GM12801 (cell line): ENCODE measurements around the gene TMEM147.
A peak's percentile ranks its signal among the peaks of the same experiment; 100 is the strongest.

Experiments
- CTCF ChIP-seq: IDR thresholded peaks from one replicate; pipeline ENCODE4 v1.5.1; 2011; ENCODE audit warnings: control low read depth; ENCODE audit not compliant: insufficient read length; ENCODE audit errors: extremely low read depth

TMEM147 gene

DNA sequence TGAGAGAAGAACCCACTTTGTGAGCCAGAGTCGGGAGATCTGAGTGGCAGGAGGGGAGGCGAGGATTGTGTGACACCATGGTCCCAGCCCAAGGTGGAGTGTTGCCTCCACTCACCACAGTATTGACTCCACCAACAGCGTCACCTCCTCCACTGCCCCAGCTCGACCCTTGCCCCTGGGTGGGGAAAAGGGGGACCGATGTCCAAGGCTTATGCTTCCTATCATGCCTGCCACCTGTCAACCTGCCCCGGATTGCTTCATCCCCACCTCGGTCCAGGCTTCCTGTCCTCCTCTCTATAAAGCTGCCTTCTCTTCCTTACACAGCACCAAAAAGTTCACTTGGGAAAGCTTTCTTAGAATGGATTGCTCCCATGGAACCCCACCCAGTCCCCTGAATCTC is 39.4 kb upstream of the TMEM147 start:
- TF ChIP-seq CTCF = no peak

- TF ChIP-seq CTCF = no peak
Measured at GRCh38 chr19:35507561-35507960, 37.9 kb upstream of the TMEM147 start.

DNA sequence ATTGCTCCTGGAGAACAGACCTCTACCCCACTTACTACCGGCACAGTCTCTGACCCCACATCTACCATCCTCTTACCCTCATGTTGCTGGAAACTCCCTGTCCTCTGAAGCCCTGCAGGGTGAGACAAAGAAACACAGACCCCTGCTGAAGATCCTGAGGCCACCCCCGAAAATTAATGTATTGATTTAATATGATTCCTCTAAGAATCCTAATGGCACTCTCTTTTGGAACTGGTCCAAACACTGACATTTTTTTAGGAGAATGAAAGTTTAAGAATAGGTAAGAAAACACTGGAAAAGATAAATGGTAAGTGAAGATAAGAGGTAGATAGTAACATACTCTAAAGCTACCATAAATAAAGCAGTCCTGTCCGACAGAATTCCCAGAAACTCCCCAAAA is 37.3 kb upstream of the TMEM147 start:
- TF ChIP-seq CTCF = no peak

- TF ChIP-seq CTCF = no peak
Measured at GRCh38 chr19:35509018-35509652, 36.3 kb upstream of the TMEM147 start.

- TF ChIP-seq CTCF = peak; percentile 45
Measured at GRCh38 chr19:35509861-35510625, 35.4 kb upstream of the TMEM147 start.

DNA sequence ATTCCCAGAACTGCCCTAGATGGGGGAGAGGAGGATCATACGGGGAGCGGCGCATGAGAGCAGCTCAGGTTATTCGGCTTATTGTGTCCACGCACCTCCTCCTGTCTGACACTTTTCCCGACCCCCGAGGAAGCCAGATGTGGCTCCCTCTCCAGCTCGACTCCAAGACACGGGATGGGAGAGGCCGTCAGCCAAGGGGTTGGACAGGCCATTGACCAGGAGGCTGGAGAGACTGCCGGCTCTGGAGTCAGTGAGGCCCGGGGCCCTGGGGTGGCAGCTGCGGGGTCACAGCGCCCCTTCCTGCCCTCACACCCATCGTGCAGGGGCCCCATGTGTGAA is 34.8 kb upstream of the TMEM147 start:
- TF ChIP-seq CTCF = no peak

GRCh38 chr19:35511337-35511736 is 34.1 kb upstream of the TMEM147 start:
- TF ChIP-seq CTCF = no peak
